Left lung (tissue), 10 donors: ENCODE measurements around the gene TBCD. TPM values are rescaled to one million over a fixed set of nuclear protein-coding genes. Genes with fewer than 3 reads are reported as not detected.
"Not testable (repeated sequence)": the region's sequence is repeated elsewhere in the genome, so short reads cannot be mapped to it uniquely, and the experiment has no call there.

Source experiments
- ATAC-seq: fragments of 200-7000 bp; cut with Tn5 transposase; one replicate; pipeline ENCODE4 v1.9.1; 2020; ENCODE audit warnings: moderate library complexity
- DNase-seq, 4 donors: peaks; one replicate each; pipeline ENCODE4 v3.0.0-alpha.2; 2013 to 2020
- H3K27ac ChIP-seq, 2 donors: fragments of 200-600 bp; sonication (generic) in 1 of 2; one replicate each; pipeline versions ENCODE4 v1.5.0 to v1.8.0; 2020 to 2021
- H3K27me3 ChIP-seq, 2 donors: fragments of 200-600 bp; sonication (generic) in 1 of 2; one replicate each; pipeline versions ENCODE4 v1.5.0 to v1.8.0; 2020 to 2021
- H3K36me3 ChIP-seq, 2 donors: fragments of 200-600 bp; sonication (generic) in 1 of 2; one replicate each; pipeline versions ENCODE4 v1.5.0 to v1.8.0; 2020 to 2021
- H3K4me1 ChIP-seq, 2 donors: fragments of 200-600 bp; one replicate each; pipeline ENCODE4 v1.8.0; 2021
- H3K4me3 ChIP-seq, 2 donors: fragments of 200-600 bp; sonication (generic) in 1 of 2; one replicate each; pipeline versions ENCODE4 v1.5.0 to v1.8.0; 2020 to 2021; ENCODE audit warnings: mild to moderate bottlenecking in 1 of 2
- H3K9me3 ChIP-seq, 2 donors: fragments of 200-600 bp; sonication (generic) in 1 of 2; one replicate each; pipeline versions ENCODE4 v1.5.0 to v1.8.0; 2020 to 2021
- CTCF ChIP-seq, 2 donors: fragments of 200-600 bp; sonication (generic) in 1 of 2; IDR thresholded peaks; one replicate each; pipeline versions ENCODE4 v1.5.0 to v1.8.0; 2021; ENCODE audit warnings: antibody characterized with exemption in 2 of 2
- intact Hi-C, 2 donors: fragments of 100-400 bp; cut with DNase I; formaldehyde crosslinking; loops; one replicate each; pipeline versions ENCODE4 v1.11.2 to v1.14.2; 2022
- polyA plus RNA-seq, 6 donors: library from polyadenylated mRNA; unstranded; fragments of 120-200 nt; gene quantifications; one replicate each; pipeline ENCODE4 v1.2.1, GENCODE V29; 2013; ENCODE audit not compliant: insufficient read length in 6 of 6
- total RNA-seq, 2 donors: library from RNA; stranded (reverse); fragmentation: NEBNext Ultra II Directional; extraction: Animal tissue kit (Norgen Biotek cat#: 25700); gene quantifications; one replicate each; pipeline ENCODE4 v1.2.1, GENCODE V29; 2021
- donor health status: DM: no; HTN: yes; CAD: no.
- donor health status: DM: no; HTN: no; CAD: no.

Gene TBCD
- total and polyA plus RNA-seq, 8 donors: 87.2 to 133 (median 104) TPM

- Histone ChIP-seq H3K36me3 (peaks cover 0 to 22% of the 10 kb centered on the region in 2 donors), H3K9me3 (no peaks in the 10 kb centered on the region), H3K4me3 (no peak overlapping the region), H3K4me1 (peaks cover 0 to 10% of the 10 kb centered on the region in 2 donors), H3K27ac (peak overlapping the region in 1 of 2 donors; percentile 65), H3K27me3 (no peaks in the 10 kb centered on the region)
- no peak for ATAC-seq
- intact Hi-C loops: loop anchor here in 1 of 2 donors (5.0 kb wide), 2 partner anchors 129 to 179 kb away; no protein-coding TSS in a partner anchor
- TF ChIP-seq CTCF (IDR thresholded peaks at IDR 0.05): no peak
- DNase-seq: no peak
Measured at GRCh38 chr17:82783498-82783897, 31.6 kb downstream of the TBCD start.

DNA sequence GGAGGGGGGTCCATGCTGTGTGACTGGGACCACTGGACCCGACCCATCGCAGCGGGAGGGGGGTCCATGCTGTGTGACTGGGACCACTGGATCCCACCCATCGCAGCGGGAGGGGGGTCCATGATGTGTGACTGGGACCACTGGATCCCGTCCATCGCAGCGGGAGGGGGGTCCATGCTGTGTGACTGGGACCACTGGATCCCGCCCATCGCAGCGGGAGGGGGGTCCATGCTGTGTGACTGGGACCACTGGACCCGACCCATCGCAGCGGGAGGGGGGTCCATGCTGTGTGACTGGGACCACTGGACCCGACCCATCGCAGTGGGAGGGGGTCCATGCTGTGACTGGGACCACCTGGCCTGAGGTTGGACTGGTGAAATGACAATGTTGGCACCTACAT lies 33.7 kb downstream of the TBCD start:
- DNase-seq, H3K4me1 ChIP-seq, intact Hi-C loops, ATAC-seq, H3K4me3 ChIP-seq, H3K9me3 ChIP-seq, H3K27me3 ChIP-seq, H3K27ac ChIP-seq: not testable (repeated sequence)
- peaks cover 0 to 22% of the 10 kb centered on the region in 2 donors for H3K36me3 ChIP-seq

GRCh38 chr17:82786427-82786826 lies 34.6 kb downstream of the TBCD start:
- no peak overlapping the region for H3K4me3 ChIP-seq
- H3K9me3 ChIP-seq: no peaks in the 10 kb centered on the region
- peaks cover 0 to 10% of the 10 kb centered on the region in 2 donors for H3K4me1 ChIP-seq
- ATAC-seq (no peak), DNase-seq (peak in 1 of 4 donors; percentile 66)
- no peak for TF ChIP-seq CTCF (IDR thresholded peaks at IDR 0.05)
- H3K27ac ChIP-seq: no peak overlapping the region
- H3K36me3 ChIP-seq: peaks cover 0 to 25% of the 10 kb centered on the region in 2 donors
- no peaks in the 10 kb centered on the region for H3K27me3 ChIP-seq
- intact Hi-C loops: no loop called here

- intact Hi-C loops: no loop called here
- H3K27ac ChIP-seq: no peak overlapping the region
Measured at GRCh38 chr17:82787081-82787848, 35.4 kb downstream of the TBCD start.

GRCh38 chr17:82788206-82789001 lies 36.5 kb downstream of the TBCD start:
- TF ChIP-seq CTCF (IDR thresholded peaks at IDR 0.05): no peak
- no peak overlapping the region for H3K27ac ChIP-seq
- intact Hi-C loops: no loop called here
- DNase-seq (peak in 1 of 4 donors; percentile 37), ATAC-seq (no peak)
- H3K4me3 ChIP-seq: no peak overlapping the region
- H3K36me3 ChIP-seq: peaks cover 0 to 25% of the 10 kb centered on the region in 2 donors
- no peaks in the 10 kb centered on the region for H3K27me3 ChIP-seq
- H3K9me3 ChIP-seq: no peaks in the 10 kb centered on the region
- no peaks in the 10 kb centered on the region for H3K4me1 ChIP-seq

More at GRCh38 chr17:82787081-82787848, 35.4 kb downstream of the TBCD start:
- Histone ChIP-seq H3K27me3 (no peaks in the 10 kb centered on the region), H3K4me3 (no peak overlapping the region), H3K4me1 (peaks cover 0 to 4% of the 10 kb centered on the region in 2 donors), H3K36me3 (peaks cover 0 to 32% of the 10 kb centered on the region in 2 donors), H3K9me3 (no peaks in the 10 kb centered on the region)
- DNase-seq (peak in 1 of 4 donors; percentile 69), ATAC-seq (no peak)
- no peak for TF ChIP-seq CTCF (IDR thresholded peaks at IDR 0.05)
